CD14-positive monocyte (primary cell): Measurements from ENCODE around the gene CHD3. TPM values are rescaled to one million over a fixed set of nuclear protein-coding genes. Genes with fewer than 3 reads are reported as not detected.
A peak's percentile ranks its signal among the peaks of the same experiment; 100 is the strongest.

Experiments used
- DNase-seq, 3 donors: peaks; one replicate each; pipeline ENCODE4 v3.0.0-alpha.2; 2011 to 2022
- H2AFZ ChIP-seq: 2 replicates; pipeline ENCODE4 v1.6.0; 2012; ENCODE audit warnings: mild to moderate bottlenecking, low read depth, low read length, inconsistent platforms; ENCODE audit not compliant: insufficient read depth, poor library complexity, severe bottlenecking
- H3K27ac ChIP-seq, 2 donors: 1 replicate in 1 of 2; 2 replicates in 1 of 2; pipeline ENCODE4 v1.5.1; 2012 to 2013; ENCODE audit warnings: low read length in 2 of 2, control low read depth in 1 of 2, inconsistent platforms in 1 of 2, low read depth in 1 of 2, mild to moderate bottlenecking in 1 of 2
- H3K27me3 ChIP-seq, 2 donors: one replicate each; pipeline versions ENCODE4 v1.6.0 to v1.6.1; 2011 to 2013; ENCODE audit warnings: low read length in 2 of 2; ENCODE audit not compliant: control insufficient read depth in 2 of 2, insufficient read depth in 2 of 2
- H3K36me3 ChIP-seq, 2 donors: replicated peaks in 1 of 2; 1 replicate in 1 of 2; 2 replicates in 1 of 2; pipeline versions ENCODE4 v1.5.1 to v1.6.1; 2012 to 2013; ENCODE audit warnings: low read length in 2 of 2, control low read depth in 1 of 2, inconsistent platforms in 1 of 2, mild to moderate bottlenecking in 1 of 2; ENCODE audit not compliant: insufficient read depth in 2 of 2, control insufficient read depth in 1 of 2
- H3K4me1 ChIP-seq, 2 donors: 1 replicate in 1 of 2; 2 replicates in 1 of 2; pipeline versions ENCODE4 v1.5.1 to v1.6.1; 2012 to 2013; ENCODE audit warnings: low read length in 2 of 2, control low read depth in 1 of 2, inconsistent platforms in 1 of 2, mild to moderate bottlenecking in 1 of 2, moderate library complexity in 1 of 2; ENCODE audit not compliant: insufficient read depth in 2 of 2, control insufficient read depth in 1 of 2
- H3K4me2 ChIP-seq: replicated peaks from 2 replicates; pipeline ENCODE3; 2012; ENCODE audit warnings: low read length, moderate library complexity, mild to moderate bottlenecking; ENCODE audit not compliant: poor library complexity, severe bottlenecking; ENCODE audit errors: extremely low read depth
- H3K4me3 ChIP-seq, 3 experiments: fragments of 200-600 bp in 1 of 3; sonication (generic) in 1 of 3; replicated peaks in 1 of 3; 1 replicate in 2 of 3; 2 replicates in 1 of 3; pipeline ENCODE4 v1.5.1; 2011 to 2013; ENCODE audit warnings: low read length in 3 of 3, mild to moderate bottlenecking in 3 of 3, control low read depth in 2 of 3, low read depth in 2 of 3, inconsistent platforms in 1 of 3, moderate library complexity in 1 of 3
- H3K79me2 ChIP-seq: 2 replicates; pipeline ENCODE4 v1.6.0; 2012; ENCODE audit warnings: mild to moderate bottlenecking, control low read depth, inconsistent platforms, low read length, moderate library complexity; ENCODE audit not compliant: insufficient read depth
- H3K9ac ChIP-seq: 2 replicates; pipeline ENCODE4 v1.6.0; 2017; ENCODE audit warnings: low read length, mild to moderate bottlenecking; ENCODE audit not compliant: insufficient read depth, poor library complexity, severe bottlenecking
- H3K9me3 ChIP-seq, 2 donors: replicated peaks in 1 of 2; 1 replicate in 1 of 2; 2 replicates in 1 of 2; pipeline versions ENCODE4 v1.5.1 to v1.6.1; 2012 to 2013; ENCODE audit warnings: low read length in 2 of 2, control low read depth in 1 of 2; ENCODE audit not compliant: control insufficient read depth in 1 of 2, insufficient read depth in 1 of 2
- H4K20me1 ChIP-seq: 2 replicates; pipeline ENCODE4 v1.6.0; 2012; ENCODE audit warnings: mild to moderate bottlenecking, low read length, control low read depth, moderate library complexity; ENCODE audit not compliant: insufficient read depth
- H3K27ac Mint-ChIP-seq, 7 donors: one replicate each; pipeline ENCODE4 v1.8.0; 2020; ENCODE audit warnings: mild to moderate bottlenecking in 7 of 7, mixed read lengths in 7 of 7, moderate library complexity in 6 of 7, inconsistent platforms in 2 of 7
- H3K27me3 Mint-ChIP-seq, 3 donors: one replicate each; pipeline ENCODE4 v1.8.0; 2021 to 2022; ENCODE audit warnings: low read depth in 3 of 3, mild to moderate bottlenecking in 3 of 3, mixed read lengths in 3 of 3, moderate library complexity in 3 of 3, inconsistent platforms in 1 of 3
- H3K36me3 Mint-ChIP-seq, 2 donors: one replicate each; pipeline ENCODE4 v1.8.0; 2020; ENCODE audit warnings: mixed read lengths in 2 of 2, inconsistent platforms in 1 of 2, mild to moderate bottlenecking in 1 of 2
- H3K4me1 Mint-ChIP-seq: one replicate; pipeline ENCODE4 v1.8.0; 2020; ENCODE audit warnings: mild to moderate bottlenecking, mixed read lengths
- H3K4me3 Mint-ChIP-seq, 2 donors: one replicate each; pipeline ENCODE4 v1.8.0; 2020; ENCODE audit warnings: mild to moderate bottlenecking in 2 of 2, mixed read lengths in 2 of 2, moderate library complexity in 1 of 2
- H3K9me3 Mint-ChIP-seq, 7 donors: one replicate each; pipeline ENCODE4 v1.8.0; 2020 to 2022; ENCODE audit warnings: mixed read lengths in 7 of 7, mild to moderate bottlenecking in 6 of 7, moderate library complexity in 6 of 7, inconsistent platforms in 2 of 7
- CTCF ChIP-seq: fragments of 200-600 bp; IDR thresholded peaks from one replicate; pipeline ENCODE4 v1.8.0; 2022; ENCODE audit warnings: antibody characterized with exemption, mild to moderate bottlenecking
- WGBS: methylation state at CpG from one replicate; pipeline ENCODE4 v1.1.5; 2013; ENCODE audit warnings: missing lambda C conversion rate; ENCODE audit not compliant: insufficient coverage; 5-methylcytosine and 5-hydroxymethylcytosine counted together
- intact Hi-C, 2 donors: fragments of 100-400 bp; cut with micrococcal nuclease; formaldehyde crosslinking; loops; one replicate each; pipeline versions ENCODE4 v1.15.0 to v1.15.1; 2023
- polyA plus RNA-seq, 3 donors: library from polyadenylated mRNA; depleted of rRNA in 1 of 3; unstranded in 2 of 3; stranded (reverse) in 1 of 3; fragments of 300-500 nt in 2 of 3; fragments of >200 nt in 1 of 3; fragmentation: Illumina TruSeq in 2 of 3; gene quantifications; 1 replicate in 2 of 3; 2 replicates in 1 of 3; pipeline ENCODE4 v1.2.3, GENCODE V29; 2012 to 2021

Gene CHD3
- polyA plus RNA-seq, 3 donors = 0.55 to 67.9 (median 0.91) TPM

DNA sequence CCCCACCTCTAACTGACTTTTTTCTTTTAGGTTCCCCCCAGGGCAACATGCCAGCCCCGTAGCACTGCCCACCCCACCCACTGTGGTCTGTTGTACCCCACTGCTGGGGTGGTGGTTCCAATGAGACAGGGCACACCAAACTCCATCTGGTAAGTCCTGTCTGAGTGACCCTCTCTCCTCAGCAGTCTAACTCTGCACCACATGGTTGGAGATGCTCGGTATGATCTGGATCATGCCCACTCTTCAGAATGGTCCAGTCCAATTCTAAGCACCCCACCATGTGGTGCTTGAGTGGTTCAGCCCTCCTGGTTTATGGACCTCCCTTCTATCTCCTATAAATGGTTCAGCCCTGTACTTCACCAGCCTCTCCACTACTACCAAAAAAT lies 48.7 kb upstream of the CHD3 start:
- peaks cover 64% of the 10 kb centered on the region for H3K79me2 ChIP-seq

DNA sequence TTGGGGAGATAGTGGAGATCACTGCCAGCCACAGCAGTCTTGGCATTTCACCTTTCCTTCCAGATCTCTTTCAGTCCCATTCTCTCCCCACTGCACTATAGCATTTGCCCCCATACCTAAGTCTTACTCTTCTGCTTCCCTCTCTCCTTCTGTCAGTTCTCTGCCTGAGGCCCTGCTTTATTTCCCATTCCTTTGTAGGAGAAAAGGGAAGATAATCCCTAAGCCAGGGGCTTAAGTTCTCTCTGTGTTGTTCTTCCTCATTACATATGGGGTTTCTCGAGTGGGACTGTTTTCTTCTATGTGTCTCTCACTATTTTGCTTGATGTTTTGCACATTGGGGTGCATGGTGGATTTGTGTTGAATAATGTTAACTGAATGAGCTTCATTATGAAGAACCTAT lies 48.1 kb upstream of the CHD3 start:
- H3K4me3 ChIP-seq = peak overlapping the region in 1 of 3 experiments; percentile 92
- Mint-ChIP-seq H3K4me1 (peaks cover 51% of the 10 kb centered on the region), H3K4me3 (peak overlapping the region; percentile 95 to 98), H3K27me3 (peaks cover 0 to 12% (median 6%) of the 10 kb centered on the region in 3 donors), H3K9me3 (peaks cover 0 to 5% (median 0%) of the 10 kb centered on the region in 7 donors), H3K36me3 (peaks cover 19 to 32% of the 10 kb centered on the region in 2 donors), H3K27ac (peak overlapping the region; percentile 97 to 100 (median 100))
- H3K4me2 ChIP-seq = peak overlapping the region; percentile 78
- peak overlapping the region; percentile 100 for H3K9ac ChIP-seq
- no CpG with 5 or more reads among the region's 1 CpG for WGBS
- no peaks in the 10 kb centered on the region for H3K9me3 ChIP-seq
- H3K79me2 ChIP-seq = peaks cover 70% of the 10 kb centered on the region
- TF ChIP-seq CTCF = no peak
- DNase-seq = no peak
- no peak overlapping the region for H2AFZ ChIP-seq
- H3K36me3 ChIP-seq = peaks cover 2 to 6% of the 10 kb centered on the region in 2 donors
- H4K20me1 ChIP-seq = peaks cover 18% of the 10 kb centered on the region
- H3K27ac ChIP-seq = peak overlapping the region in 1 of 2 donors; percentile 100
- peaks cover 65 to 66% of the 10 kb centered on the region in 2 donors for H3K4me1 ChIP-seq
- intact Hi-C loops = loop anchor here (5.0 kb wide), 5 partner anchors 92 to 358 kb away; partner anchors contain the start of genes CD68 (in 2 of the 2), CNTROB (in 1 of the 2), POLR2A (in 1 of the 2) and SLC35G6 (in 1 of the 2)
- no peaks in the 10 kb centered on the region for H3K27me3 ChIP-seq

More for the DNA sequence above, 48.7 kb upstream of the CHD3 start:
- TF ChIP-seq CTCF = no peak
- Mint-ChIP-seq H3K36me3 (peaks cover 17 to 27% of the 10 kb centered on the region in 2 donors), H3K9me3 (peaks cover 0 to 5% (median 0%) of the 10 kb centered on the region in 7 donors), H3K27me3 (peaks cover 0 to 15% (median 6%) of the 10 kb centered on the region in 3 donors), H3K4me1 (peaks cover 49% of the 10 kb centered on the region), H3K4me3 (peak overlapping the region; percentile 95 to 98), H3K27ac (peak overlapping the region; percentile 97 to 100 (median 100))
- Histone ChIP-seq H3K36me3 (peaks cover 0 to 3% of the 10 kb centered on the region in 2 donors), H4K20me1 (peaks cover 12% of the 10 kb centered on the region), H3K4me3 (peak overlapping the region in 1 of 3 experiments; percentile 92), H2AFZ (no peak overlapping the region), H3K9me3 (no peaks in the 10 kb centered on the region), H3K4me1 (peaks cover 61% of the 10 kb centered on the region in 2 donors), H3K27me3 (no peaks in the 10 kb centered on the region), H3K9ac (no peak overlapping the region), H3K4me2 (peak overlapping the region; percentile 78), H3K27ac (peak overlapping the region; percentile 96 to 100)
- DNase-seq = no peak
- intact Hi-C loops = loop anchor here (5.0 to 10.0 kb wide), 6 partner anchors 92 to 358 kb away; partner anchors contain the start of genes CD68 (in 2 of the 2), CNTROB (in 1 of the 2), PER1 (in 1 of the 2) and POLR2A (in 1 of the 2)
- WGBS = no CpG with 5 or more reads among the region's 2 CpGs
